H1 (cell line): ENCODE results near the gene CES3. TPM values are rescaled to one million over a fixed set of nuclear protein-coding genes. Genes with fewer than 3 reads are reported as not detected.

Source experiments
- ASH2L ChIP-seq: fragments of 200-600, 300-600 bp; sonication (generic); IDR thresholded peaks from one replicate; pipeline ENCODE4 v1.7.1; 2017; ENCODE audit warnings: low read length
- CBX5 ChIP-seq: fragments of 300-800, 300-1000 bp; sonication (generic); IDR thresholded peaks from 2 replicates; pipeline ENCODE4 v1.7.1; 2016; ENCODE audit warnings: antibody characterized with exemption, low read length, low read depth
- NANOG ChIP-seq: IDR thresholded peaks from 2 replicates; pipeline ENCODE4 v1.6.1; 2011; ENCODE audit warnings: low read length, low read depth, mild to moderate bottlenecking, inconsistent platforms; ENCODE audit not compliant: insufficient read depth, poor library complexity, severe bottlenecking
- SUZ12 ChIP-seq: fragments of 200-600 bp; sonication (generic); IDR thresholded peaks from 2 replicates; pipeline ENCODE4 v1.6.1; 2012; ENCODE audit warnings: mild to moderate bottlenecking, inconsistent platforms, low read length, moderate library complexity, mixed read lengths
- polyA plus RNA-seq, 7 experiments: library from polyadenylated mRNA; depleted of rRNA in 3 of 7; stranded (reverse) in 5 of 7; unstranded in 2 of 7; fragments of >200 nt in 5 of 7; fragments of 200-250 nt in 2 of 7; gene quantifications; 1 replicate in 5 of 7; 2 replicates in 1 of 7; 4 replicates in 1 of 7; pipeline versions ENCODE4 v1.2.1 to v1.2.3, GENCODE V29; 2011 to 2013; ENCODE audit warnings: missing spikeins in 2 of 7, mixed read lengths in 2 of 7
- total RNA-seq: library from RNA; stranded (reverse); fragmentation: NEBNext Ultra II Directional; extraction: Animal tissue kit (Norgen Biotek cat#: 25700); gene quantifications from 2 replicates; pipeline ENCODE4 v1.2.1, GENCODE V29; 2021
- TF ChIP-seq, protein P1 (sequence below), 3 experiments: IDR thresholded peaks; 1 replicate in 2 of 3; 2 replicates in 1 of 3; pipeline versions ENCODE4 v1.5.1 to v1.6.1; 2011; ENCODE audit warnings: low read length in 3 of 3, mild to moderate bottlenecking in 3 of 3, inconsistent platforms in 2 of 3, low read depth in 1 of 3, moderate library complexity in 1 of 3; ENCODE audit not compliant: insufficient read depth in 1 of 3; ENCODE audit errors: control extremely low read depth in 1 of 3

Gene CES3
- total and polyA plus RNA-seq, 2 of the 8 experiments (the other 6 are each of a cell fraction or from before 2014, with no cell fraction given): 1.6 to 2.2 TPM

DNA sequence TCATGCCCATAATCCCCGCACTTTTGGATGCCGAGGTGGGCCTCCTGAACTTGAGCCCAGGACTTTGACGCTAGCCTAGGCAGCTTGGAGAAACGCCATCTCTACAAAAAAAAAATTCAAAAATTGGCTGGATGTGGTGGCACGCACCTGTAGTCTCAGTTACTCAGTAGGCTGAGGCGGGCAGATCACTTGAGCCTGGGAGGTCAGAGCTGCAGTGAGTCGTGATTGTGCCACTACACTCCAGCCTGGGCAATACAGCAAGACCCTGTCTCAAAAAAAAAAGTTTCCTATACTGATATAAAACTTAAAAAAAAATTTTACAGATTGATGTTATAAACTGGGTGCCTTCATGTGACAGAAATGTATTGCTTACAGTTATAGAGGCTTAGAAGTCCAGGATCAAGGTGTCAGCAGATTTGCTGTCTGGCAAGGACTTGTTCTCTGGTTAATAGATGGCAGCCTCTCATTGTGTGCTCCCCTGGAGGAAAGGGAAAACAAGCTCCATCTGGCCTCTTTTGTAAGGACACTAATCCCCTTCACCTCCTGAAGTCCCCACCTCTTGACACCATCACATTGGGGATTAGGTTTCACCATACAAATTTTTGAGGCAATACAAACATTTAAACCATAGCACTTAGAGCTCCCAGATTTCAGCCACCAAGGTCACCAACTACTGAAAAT lies 8.5 kb upstream of the CES3 start (continued):
- TF ChIP-seq CBX5 (no peak), NANOG (no peak), ASH2L (no peak), SUZ12 (no peak)
- TF ChIP-seq, protein P1, sequence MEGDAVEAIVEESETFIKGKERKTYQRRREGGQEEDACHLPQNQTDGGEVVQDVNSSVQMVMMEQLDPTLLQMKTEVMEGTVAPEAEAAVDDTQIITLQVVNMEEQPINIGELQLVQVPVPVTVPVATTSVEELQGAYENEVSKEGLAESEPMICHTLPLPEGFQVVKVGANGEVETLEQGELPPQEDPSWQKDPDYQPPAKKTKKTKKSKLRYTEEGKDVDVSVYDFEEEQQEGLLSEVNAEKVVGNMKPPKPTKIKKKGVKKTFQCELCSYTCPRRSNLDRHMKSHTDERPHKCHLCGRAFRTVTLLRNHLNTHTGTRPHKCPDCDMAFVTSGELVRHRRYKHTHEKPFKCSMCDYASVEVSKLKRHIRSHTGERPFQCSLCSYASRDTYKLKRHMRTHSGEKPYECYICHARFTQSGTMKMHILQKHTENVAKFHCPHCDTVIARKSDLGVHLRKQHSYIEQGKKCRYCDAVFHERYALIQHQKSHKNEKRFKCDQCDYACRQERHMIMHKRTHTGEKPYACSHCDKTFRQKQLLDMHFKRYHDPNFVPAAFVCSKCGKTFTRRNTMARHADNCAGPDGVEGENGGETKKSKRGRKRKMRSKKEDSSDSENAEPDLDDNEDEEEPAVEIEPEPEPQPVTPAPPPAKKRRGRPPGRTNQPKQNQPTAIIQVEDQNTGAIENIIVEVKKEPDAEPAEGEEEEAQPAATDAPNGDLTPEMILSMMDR (IDR thresholded peaks at IDR 0.05; ENCODE audit: control extremely low read depth in 1 of 3, insufficient read depth in 1 of 3, low read depth in 1 of 3, low read length in 3 of 3): no peak
